ENCODE data around the gene PIGV. TPM values are rescaled to one million over a fixed set of nuclear protein-coding genes. Genes with fewer than 3 reads are reported as not detected.
"Not testable (repeated sequence)": the region's sequence is repeated elsewhere in the genome, so short reads cannot be mapped to it uniquely, and the experiment has no call there.

The PIGV gene
- total RNA-seq, 1 experiment from 2014 or later = 14.7 TPM

DNA sequence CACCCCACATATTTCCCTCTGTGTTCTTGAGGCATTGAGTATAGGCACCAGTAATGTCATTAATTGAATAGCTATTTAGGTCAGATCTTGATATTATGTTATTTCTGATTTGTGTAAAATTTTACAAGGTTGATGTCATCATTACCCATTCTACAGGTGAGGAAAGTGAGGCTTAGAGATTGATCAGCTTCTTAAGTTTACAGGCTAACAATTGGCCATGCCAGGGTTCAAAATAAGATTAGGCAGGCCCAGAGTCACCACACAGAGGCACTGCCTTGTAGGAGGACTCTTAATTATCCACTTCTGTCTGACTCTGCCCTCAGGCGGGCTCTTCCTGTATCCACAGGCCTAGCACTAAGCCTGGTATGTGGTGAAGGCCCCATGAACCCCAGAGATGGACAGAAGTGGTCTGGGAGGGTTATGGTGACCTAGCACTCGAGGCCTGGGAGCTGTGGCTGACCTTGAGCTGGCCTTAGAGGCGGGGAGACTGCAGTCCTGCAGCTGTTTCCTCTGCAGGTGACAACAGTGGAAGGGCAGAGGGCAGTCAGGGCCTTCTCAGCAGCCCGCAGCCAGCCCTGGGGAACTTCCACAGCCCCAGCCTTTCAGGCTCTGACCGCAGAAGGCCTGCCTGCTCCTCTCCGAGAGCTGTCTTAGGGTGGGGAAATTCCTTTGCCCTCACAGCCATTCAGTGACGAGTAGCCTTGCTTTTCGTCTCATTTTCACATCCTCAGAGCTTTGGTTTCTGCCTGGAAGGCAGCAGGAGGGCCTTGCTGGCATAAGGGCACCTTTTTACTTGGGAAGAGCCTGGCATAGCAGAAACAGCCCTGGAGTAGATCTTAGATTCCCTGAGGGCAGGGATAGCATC, 51.0 kb downstream of the PIGV start:
- no peak for DNase-seq (ENCODE audit: unreplicated experiment)
- no TSS peak for BruUV-seq (replicated peaks)
- POLR2A ChIA-PET = no interaction called here
- Mint-ChIP-seq H3K27ac (ENCODE audit: low read depth, unreplicated experiment) (no peak overlapping the region), H3K9me3 (ENCODE audit: unreplicated experiment) (no peaks in the 10 kb centered on the region), H3K4me1 (ENCODE audit: insufficient read depth, unreplicated experiment) (no peaks in the 10 kb centered on the region), H3K27me3 (ENCODE audit: insufficient read depth, unreplicated experiment) (no peaks in the 10 kb centered on the region), H3K4me3 (ENCODE audit: unreplicated experiment) (no peak overlapping the region), H3K36me3 (ENCODE audit: insufficient read depth, unreplicated experiment) (peaks cover 40% of the 10 kb centered on the region)
- CTCF ChIA-PET = interaction anchor here (0.6 to 1.5 kb wide), 3 partner anchors 10 to 173 kb away, joined by 3 to 4 read pairs (median 4); no protein-coding TSS in a partner anchor
- TF ChIP-seq, protein P1, sequence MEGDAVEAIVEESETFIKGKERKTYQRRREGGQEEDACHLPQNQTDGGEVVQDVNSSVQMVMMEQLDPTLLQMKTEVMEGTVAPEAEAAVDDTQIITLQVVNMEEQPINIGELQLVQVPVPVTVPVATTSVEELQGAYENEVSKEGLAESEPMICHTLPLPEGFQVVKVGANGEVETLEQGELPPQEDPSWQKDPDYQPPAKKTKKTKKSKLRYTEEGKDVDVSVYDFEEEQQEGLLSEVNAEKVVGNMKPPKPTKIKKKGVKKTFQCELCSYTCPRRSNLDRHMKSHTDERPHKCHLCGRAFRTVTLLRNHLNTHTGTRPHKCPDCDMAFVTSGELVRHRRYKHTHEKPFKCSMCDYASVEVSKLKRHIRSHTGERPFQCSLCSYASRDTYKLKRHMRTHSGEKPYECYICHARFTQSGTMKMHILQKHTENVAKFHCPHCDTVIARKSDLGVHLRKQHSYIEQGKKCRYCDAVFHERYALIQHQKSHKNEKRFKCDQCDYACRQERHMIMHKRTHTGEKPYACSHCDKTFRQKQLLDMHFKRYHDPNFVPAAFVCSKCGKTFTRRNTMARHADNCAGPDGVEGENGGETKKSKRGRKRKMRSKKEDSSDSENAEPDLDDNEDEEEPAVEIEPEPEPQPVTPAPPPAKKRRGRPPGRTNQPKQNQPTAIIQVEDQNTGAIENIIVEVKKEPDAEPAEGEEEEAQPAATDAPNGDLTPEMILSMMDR (IDR thresholded peaks at IDR 0.05; ENCODE audit: unreplicated experiment) = no peak
- intact Hi-C loops (cut with micrococcal nuclease) = no loop called here

DNA sequence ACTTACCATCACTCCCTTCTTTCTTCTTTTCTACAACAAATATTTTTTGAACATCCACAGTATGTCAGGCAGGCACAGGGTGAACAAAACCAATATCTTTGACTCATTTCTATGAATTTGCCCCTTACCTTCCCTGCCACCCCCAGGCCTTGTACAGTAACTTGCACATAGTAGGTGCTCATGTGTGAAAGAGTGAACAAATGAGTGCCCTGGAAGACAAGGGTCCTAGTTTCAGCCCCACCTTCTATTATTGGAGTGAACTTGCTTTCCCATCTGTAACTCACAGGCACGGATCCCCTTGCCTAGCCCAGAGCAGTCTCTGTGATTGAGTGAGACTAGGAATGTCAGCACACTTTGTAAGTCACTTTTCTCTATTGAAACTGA, 51.6 kb downstream of the PIGV start:
- CTCF ChIA-PET = interaction anchor here (1.5 kb wide), 1 partner anchor 10 kb away, joined by 4 read pairs; no protein-coding TSS in a partner anchor
- no TSS peak for BruUV-seq (replicated peaks)
- no peak overlapping the region for H3K27ac Mint-ChIP-seq (ENCODE audit: low read depth, unreplicated experiment)

DNA sequence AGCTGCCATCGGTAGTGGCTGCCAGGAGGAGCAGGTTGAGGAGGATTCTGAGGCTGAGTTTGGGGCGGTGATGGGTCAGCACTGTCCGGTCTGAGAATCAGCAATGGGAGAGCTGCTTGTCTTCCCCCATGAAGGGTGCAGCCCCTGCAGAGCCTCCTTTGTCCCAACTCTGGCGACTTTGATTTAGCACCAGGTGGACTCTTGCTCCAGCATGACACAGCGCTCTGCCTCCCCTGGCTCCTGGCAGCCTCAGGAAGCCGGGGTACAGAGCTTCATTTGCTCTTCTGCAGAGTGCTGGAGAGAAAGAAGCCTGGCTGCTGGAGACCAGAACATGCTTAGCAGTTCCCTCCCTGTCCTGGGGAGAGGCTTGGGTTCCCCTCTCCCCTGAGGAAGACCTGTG, 52.0 kb downstream of the PIGV start:
- H3K9me3 Mint-ChIP-seq (ENCODE audit: unreplicated experiment) = no peaks in the 10 kb centered on the region
- H3K4me1 Mint-ChIP-seq (ENCODE audit: insufficient read depth, unreplicated experiment) = no peaks in the 10 kb centered on the region
- TF ChIP-seq, protein P1 (IDR thresholded peaks at IDR 0.05; ENCODE audit: unreplicated experiment) = no peak
- no peak for DNase-seq (ENCODE audit: unreplicated experiment)
- H3K27ac Mint-ChIP-seq (ENCODE audit: low read depth, unreplicated experiment) = no peak overlapping the region
- intact Hi-C loops (cut with micrococcal nuclease) = no loop called here
- H3K4me3 Mint-ChIP-seq (ENCODE audit: unreplicated experiment) = no peak overlapping the region
- ChIA-PET POLR2A (interaction anchor here (0.8 kb wide), 1 partner anchor 18 kb away, joined by 3 read pairs; no protein-coding TSS in a partner anchor), CTCF (interaction anchor here (1.5 kb wide), 1 partner anchor 9 kb away, joined by 4 read pairs; no protein-coding TSS in a partner anchor)
- no TSS peak for BruUV-seq (replicated peaks)
- peaks cover 40% of the 10 kb centered on the region for H3K36me3 Mint-ChIP-seq (ENCODE audit: insufficient read depth, unreplicated experiment)
- H3K27me3 Mint-ChIP-seq (ENCODE audit: insufficient read depth, unreplicated experiment) = no peaks in the 10 kb centered on the region

More for the DNA sequence above, 51.6 kb downstream of the PIGV start:
- no peak overlapping the region for H3K4me3 Mint-ChIP-seq (ENCODE audit: unreplicated experiment)
- no peaks in the 10 kb centered on the region for H3K9me3 Mint-ChIP-seq (ENCODE audit: unreplicated experiment)
- TF ChIP-seq, protein P1 (IDR thresholded peaks at IDR 0.05; ENCODE audit: unreplicated experiment) = no peak
- POLR2A ChIA-PET = interaction anchor here (0.8 kb wide), 1 partner anchor 18 kb away, joined by 3 read pairs; no protein-coding TSS in a partner anchor
- H3K27me3 Mint-ChIP-seq (ENCODE audit: insufficient read depth, unreplicated experiment) = no peaks in the 10 kb centered on the region
- no peaks in the 10 kb centered on the region for H3K4me1 Mint-ChIP-seq (ENCODE audit: insufficient read depth, unreplicated experiment)
- no peak for DNase-seq (ENCODE audit: unreplicated experiment)
- intact Hi-C loops (cut with micrococcal nuclease) = no loop called here
- peaks cover 43% of the 10 kb centered on the region for H3K36me3 Mint-ChIP-seq (ENCODE audit: insufficient read depth, unreplicated experiment)

DNA sequence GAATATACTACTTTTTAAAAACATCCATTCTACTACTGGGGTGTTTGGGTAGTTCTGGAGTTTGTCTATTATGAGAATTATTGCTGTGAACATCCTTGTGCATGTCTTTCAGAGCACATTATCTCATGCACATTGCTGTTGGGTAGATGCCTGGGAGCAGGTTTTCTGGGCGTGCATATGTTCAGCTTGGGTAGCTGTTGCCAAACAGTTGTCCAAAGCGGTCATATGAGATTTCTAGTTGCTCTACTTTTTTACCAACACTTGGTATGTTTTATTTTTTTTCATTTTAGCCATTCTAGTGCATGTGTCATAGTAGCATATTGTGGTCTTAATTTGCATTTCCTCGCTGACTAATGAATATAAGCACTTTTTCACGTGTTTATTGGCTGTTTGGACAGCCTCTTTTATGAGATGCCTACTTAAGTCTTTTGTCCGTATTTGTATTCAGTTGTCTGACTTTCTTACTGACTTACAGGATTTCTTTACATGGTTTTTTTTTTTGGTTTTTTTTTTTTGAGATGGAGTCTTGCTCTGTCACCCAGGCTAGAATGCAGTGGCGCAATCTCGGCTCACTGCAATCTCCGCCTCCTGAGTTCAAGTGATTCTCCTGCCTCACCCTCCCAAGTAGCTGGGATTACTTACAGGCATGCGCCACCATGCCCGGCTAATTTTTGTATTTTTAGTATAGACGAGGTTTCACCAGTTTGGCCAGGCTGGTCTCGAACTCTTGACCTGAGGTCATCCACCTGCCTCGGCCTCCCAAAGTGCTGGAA, 56.9 kb downstream of the PIGV start:
- BruUV-seq (replicated peaks) = no TSS peak
- peaks cover 21% of the 10 kb centered on the region for H3K4me1 Mint-ChIP-seq (ENCODE audit: insufficient read depth, unreplicated experiment)
- no peak overlapping the region for H3K27ac Mint-ChIP-seq (ENCODE audit: low read depth, unreplicated experiment)
- TF ChIP-seq, protein P1 (IDR thresholded peaks at IDR 0.05; ENCODE audit: unreplicated experiment) = no peak
- intact Hi-C loops (cut with micrococcal nuclease) = no loop called here
- ChIA-PET POLR2A (interaction anchor here (0.7 to 1.2 kb wide), 3 partner anchors 18 to 151 kb away, joined by 3 read pairs; partner anchors contain the start of genes NUDC and ZDHHC18), CTCF (interaction anchor here (0.5 kb wide), 1 partner anchor 17 kb away, joined by 5 read pairs; no protein-coding TSS in a partner anchor)
- H3K27me3 Mint-ChIP-seq (ENCODE audit: insufficient read depth, unreplicated experiment) = no peaks in the 10 kb centered on the region
- H3K4me3 Mint-ChIP-seq (ENCODE audit: unreplicated experiment) = no peak overlapping the region
- no peak for DNase-seq (ENCODE audit: unreplicated experiment)
- no peaks in the 10 kb centered on the region for H3K9me3 Mint-ChIP-seq (ENCODE audit: unreplicated experiment)
- peaks cover 57% of the 10 kb centered on the region for H3K36me3 Mint-ChIP-seq (ENCODE audit: insufficient read depth, unreplicated experiment)

DNA sequence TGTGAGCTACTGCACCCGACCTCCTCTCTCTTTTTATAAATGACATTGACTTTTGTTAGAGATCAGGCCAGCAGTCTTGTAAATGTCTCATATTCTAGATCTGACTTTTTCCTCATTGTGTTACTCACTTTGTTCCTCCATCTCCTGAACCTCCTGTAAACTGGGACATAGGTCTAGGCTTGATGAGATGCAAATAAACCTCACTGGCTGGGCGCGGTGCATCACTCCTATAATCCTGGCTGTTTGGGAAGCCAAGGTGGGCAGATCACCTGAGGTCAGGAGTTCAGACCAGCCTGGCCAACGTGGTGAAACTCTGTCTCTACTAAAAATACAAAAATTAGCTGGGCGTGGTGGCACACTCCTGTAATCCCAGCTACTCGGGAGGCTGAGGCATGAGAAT, 60.1 kb downstream of the PIGV start:
- not testable (repeated sequence) for H3K9me3 Mint-ChIP-seq (ENCODE audit: unreplicated experiment); DNase-seq (ENCODE audit: unreplicated experiment); H3K4me3 Mint-ChIP-seq (ENCODE audit: unreplicated experiment); BruUV-seq (replicated peaks); H3K27me3 Mint-ChIP-seq (ENCODE audit: insufficient read depth, unreplicated experiment)
- intact Hi-C loops (cut with micrococcal nuclease) = loop anchor here (2.0 kb wide), 1 partner anchor 17 kb away; no protein-coding TSS in a partner anchor
- CTCF ChIA-PET = interaction anchor here (0.6 to 2.3 kb wide), 9 partner anchors 8 to 1116 kb away, joined by 3 to 23 read pairs (median 4); no protein-coding TSS in a partner anchor
- Mint-ChIP-seq H3K27ac (ENCODE audit: low read depth, unreplicated experiment) (peak overlapping the region; percentile 77), H3K4me1 (ENCODE audit: insufficient read depth, unreplicated experiment) (peaks cover 26% of the 10 kb centered on the region), H3K36me3 (ENCODE audit: insufficient read depth, unreplicated experiment) (peaks cover 67% of the 10 kb centered on the region)
- POLR2A ChIA-PET = interaction anchor here (5.8 kb wide), 1 partner anchor 14 kb away, joined by 131 read pairs; the partner anchor contains the start of gene SFN

All from MCF 10A (cell line).